ENCODE measurements around the gene REXO4. TPM values are rescaled to one million over a fixed set of nuclear protein-coding genes. Genes with fewer than 3 reads are reported as not detected.

Gene REXO4
- total and polyA plus RNA-seq, 2 experiments from 2014 or later = 31.1 to 36.3 TPM

- Mint-ChIP-seq H3K4me1 (no peaks in the 10 kb centered on the region), H3K4me3 (no peak overlapping the region), H3K27ac (no peak overlapping the region), H3K27me3 (ENCODE audit: insufficient read depth, low read depth, poor library complexity) (peaks cover 17% of the 10 kb centered on the region), H3K9me3 (no peaks in the 10 kb centered on the region), H3K36me3 (ENCODE audit: low read depth) (no peaks in the 10 kb centered on the region)
- TF ChIP-seq NANOG (IDR thresholded peaks at IDR 0.05; ENCODE audit: borderline replicate concordance) = no peak
- Histone ChIP-seq H3K36me3 (ENCODE audit: insufficient read depth) (no peaks in the 10 kb centered on the region), H3F3A (replicated peaks; ENCODE audit: low read depth) (no peaks in the 10 kb centered on the region), H4K20me1 (replicated peaks; ENCODE audit: insufficient read depth) (no peaks in the 10 kb centered on the region), H2AFZ (no peak overlapping the region), H3K9me2 (ENCODE audit: insufficient read depth) (no peaks in the 10 kb centered on the region), H3K4me3 (no peak overlapping the region), H3K4me2 (no peak overlapping the region), H3K4me1 (ENCODE audit: insufficient read depth) (no peaks in the 10 kb centered on the region), H3K27ac (ENCODE audit: low read depth) (no peak overlapping the region), H3K79me2 (replicated peaks; ENCODE audit: insufficient read depth) (no peaks in the 10 kb centered on the region), H3K27me3 (ENCODE audit: insufficient read depth) (no peaks in the 10 kb centered on the region)
- no peak for ATAC-seq
- DNase-seq (ENCODE audit: low spot score) = no peak
Measured at GRCh38 chr9:133397370-133397769, 20.4 kb downstream of the REXO4 start.

DNA sequence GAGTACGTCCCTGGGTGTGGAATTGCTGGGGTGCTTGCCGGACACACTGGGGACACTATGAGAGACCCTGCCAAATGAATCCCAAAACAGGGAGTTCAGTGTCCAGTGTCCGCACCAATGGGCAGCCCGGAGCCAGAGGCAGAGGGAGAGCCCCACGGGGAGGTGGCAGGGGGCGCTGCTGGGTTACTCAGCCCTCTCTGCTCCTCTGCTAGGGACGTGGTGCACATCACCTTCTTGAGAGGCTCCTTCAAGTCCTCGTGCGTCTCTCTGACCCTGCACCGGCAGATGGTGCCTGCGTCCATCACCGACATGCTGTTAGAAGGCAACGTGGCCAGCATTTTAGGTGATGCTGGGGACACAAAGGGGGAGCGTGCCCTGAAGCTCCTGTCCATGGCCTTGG, 20.9 kb downstream of the REXO4 start:
- Histone ChIP-seq H2AFZ (no peak overlapping the region), H3K4me3 (no peak overlapping the region), H3K79me2 (replicated peaks; ENCODE audit: insufficient read depth) (no peaks in the 10 kb centered on the region), H4K20me1 (replicated peaks; ENCODE audit: insufficient read depth) (no peaks in the 10 kb centered on the region), H3K27ac (ENCODE audit: low read depth) (no peak overlapping the region), H3K4me2 (no peak overlapping the region), H3F3A (replicated peaks; ENCODE audit: low read depth) (no peaks in the 10 kb centered on the region), H3K4me1 (ENCODE audit: insufficient read depth) (no peaks in the 10 kb centered on the region), H3K36me3 (ENCODE audit: insufficient read depth) (no peaks in the 10 kb centered on the region), H3K9me2 (ENCODE audit: insufficient read depth) (no peaks in the 10 kb centered on the region), H3K27me3 (ENCODE audit: insufficient read depth) (no peaks in the 10 kb centered on the region)
- Mint-ChIP-seq H3K27ac (no peak overlapping the region), H3K4me3 (no peak overlapping the region), H3K27me3 (ENCODE audit: insufficient read depth, low read depth, poor library complexity) (peaks cover 14% of the 10 kb centered on the region), H3K4me1 (no peaks in the 10 kb centered on the region), H3K9me3 (no peaks in the 10 kb centered on the region), H3K36me3 (ENCODE audit: low read depth) (no peaks in the 10 kb centered on the region)
- ATAC-seq (peak; percentile 94), DNase-seq (ENCODE audit: low spot score) (peak; percentile 86)
- TF ChIP-seq, protein P1, sequence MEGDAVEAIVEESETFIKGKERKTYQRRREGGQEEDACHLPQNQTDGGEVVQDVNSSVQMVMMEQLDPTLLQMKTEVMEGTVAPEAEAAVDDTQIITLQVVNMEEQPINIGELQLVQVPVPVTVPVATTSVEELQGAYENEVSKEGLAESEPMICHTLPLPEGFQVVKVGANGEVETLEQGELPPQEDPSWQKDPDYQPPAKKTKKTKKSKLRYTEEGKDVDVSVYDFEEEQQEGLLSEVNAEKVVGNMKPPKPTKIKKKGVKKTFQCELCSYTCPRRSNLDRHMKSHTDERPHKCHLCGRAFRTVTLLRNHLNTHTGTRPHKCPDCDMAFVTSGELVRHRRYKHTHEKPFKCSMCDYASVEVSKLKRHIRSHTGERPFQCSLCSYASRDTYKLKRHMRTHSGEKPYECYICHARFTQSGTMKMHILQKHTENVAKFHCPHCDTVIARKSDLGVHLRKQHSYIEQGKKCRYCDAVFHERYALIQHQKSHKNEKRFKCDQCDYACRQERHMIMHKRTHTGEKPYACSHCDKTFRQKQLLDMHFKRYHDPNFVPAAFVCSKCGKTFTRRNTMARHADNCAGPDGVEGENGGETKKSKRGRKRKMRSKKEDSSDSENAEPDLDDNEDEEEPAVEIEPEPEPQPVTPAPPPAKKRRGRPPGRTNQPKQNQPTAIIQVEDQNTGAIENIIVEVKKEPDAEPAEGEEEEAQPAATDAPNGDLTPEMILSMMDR (conservative IDR thresholded peaks at IDR 0.05; ENCODE audit: low read depth in 2 of 2) = peak; percentile 61 to 84
- TF ChIP-seq STAT1 (IDR thresholded peaks at IDR 0.05; ENCODE audit: unreplicated experiment) = no peak
- TF ChIP-seq ZNF331 (CRISPR knock-in tag; IDR thresholded peaks at IDR 0.05; ENCODE audit: low read depth) = no peak
- TF ChIP-seq REST (IDR thresholded peaks at IDR 0.05; ENCODE audit: unreplicated experiment) = no peak
- TF ChIP-seq, protein P2, sequence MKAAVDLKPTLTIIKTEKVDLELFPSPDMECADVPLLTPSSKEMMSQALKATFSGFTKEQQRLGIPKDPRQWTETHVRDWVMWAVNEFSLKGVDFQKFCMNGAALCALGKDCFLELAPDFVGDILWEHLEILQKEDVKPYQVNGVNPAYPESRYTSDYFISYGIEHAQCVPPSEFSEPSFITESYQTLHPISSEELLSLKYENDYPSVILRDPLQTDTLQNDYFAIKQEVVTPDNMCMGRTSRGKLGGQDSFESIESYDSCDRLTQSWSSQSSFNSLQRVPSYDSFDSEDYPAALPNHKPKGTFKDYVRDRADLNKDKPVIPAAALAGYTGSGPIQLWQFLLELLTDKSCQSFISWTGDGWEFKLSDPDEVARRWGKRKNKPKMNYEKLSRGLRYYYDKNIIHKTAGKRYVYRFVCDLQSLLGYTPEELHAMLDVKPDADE (IDR thresholded peaks at IDR 0.05) = no peak
- no peak for TF ChIP-seq CREB1 (CRISPR knock-in tag; IDR thresholded peaks at IDR 0.05; ENCODE audit: low read depth)
- TF ChIP-seq EZH2phosphoT487 (IDR thresholded peaks at IDR 0.05; ENCODE audit: unreplicated experiment) = no peak

Measured in GM23338 (cell line).